ENCODE results near the gene ALK.

The ALK gene

DNA sequence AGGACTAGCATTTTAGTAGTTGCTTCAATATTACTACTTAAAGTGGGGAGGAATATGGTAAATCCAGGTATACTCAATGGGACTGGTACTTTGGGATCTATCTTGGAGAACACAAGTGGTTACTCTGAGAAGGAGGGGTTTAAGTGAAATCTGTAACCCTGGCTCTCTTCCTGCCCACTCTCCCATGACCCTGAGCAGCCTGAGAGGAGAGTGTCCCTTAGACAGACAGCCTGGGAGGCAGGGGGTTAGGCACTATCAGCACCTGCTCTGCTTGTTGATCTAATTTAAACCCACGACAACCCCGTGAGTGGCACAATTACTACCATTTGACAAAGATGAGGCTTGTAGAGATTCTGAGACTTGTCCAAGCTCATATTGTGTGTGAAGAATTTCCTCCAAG lies 395.5 kb downstream of the ALK start:
- no peak for FAIRE-seq

DNA sequence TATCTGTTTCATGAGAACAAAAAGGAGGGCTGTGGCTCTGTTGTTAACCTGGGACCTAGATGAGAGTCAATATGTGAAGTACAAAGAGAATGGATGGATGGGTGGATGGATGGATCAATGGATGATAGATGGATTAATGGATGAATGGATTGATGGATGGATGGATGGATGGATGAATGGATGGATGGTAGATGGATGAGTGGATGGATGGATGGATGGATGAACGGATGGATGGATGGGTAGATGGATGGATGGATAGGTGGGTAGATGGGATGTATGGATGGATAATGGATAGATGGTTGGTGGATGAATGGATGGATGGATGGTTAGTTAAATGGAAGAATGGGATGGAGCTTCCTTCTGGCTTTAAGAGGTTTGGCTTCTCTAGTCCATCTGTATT lies 396.7 kb downstream of the ALK start:
- no peak for FAIRE-seq

DNA sequence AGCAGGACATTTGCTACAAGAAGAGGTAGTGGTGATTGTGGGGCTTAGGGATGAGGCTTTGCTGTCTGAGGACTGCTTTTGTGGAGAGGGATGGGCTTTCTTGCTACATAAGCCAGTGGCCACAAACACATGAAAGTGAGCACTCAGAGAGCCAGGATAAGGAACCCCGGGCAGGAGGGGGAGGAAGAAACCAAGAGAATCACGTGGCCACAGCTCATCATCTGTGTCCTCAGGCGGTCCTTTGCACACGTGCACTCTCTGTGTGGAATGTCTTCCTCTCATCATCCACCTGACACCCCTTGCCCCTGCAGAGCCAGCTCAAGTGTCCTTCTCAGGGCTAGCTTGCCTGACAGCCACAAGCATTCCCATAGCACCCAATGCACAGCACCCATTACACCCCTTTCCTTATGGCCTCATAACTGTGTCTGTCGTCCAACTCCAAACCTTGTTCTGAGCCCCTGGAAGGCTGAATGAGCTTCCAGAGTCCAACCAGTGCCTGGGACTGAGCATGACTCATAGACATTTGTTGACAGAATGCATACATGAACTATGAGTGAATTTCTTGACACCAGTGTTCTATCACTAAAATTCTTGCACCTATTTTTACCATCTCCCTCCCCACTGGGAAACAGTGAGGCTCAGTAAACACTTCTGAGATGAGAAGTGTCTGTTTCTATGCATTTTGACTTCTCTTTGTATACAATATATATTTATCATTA lies 398.3 kb downstream of the ALK start:
- no peak for FAIRE-seq

DNA sequence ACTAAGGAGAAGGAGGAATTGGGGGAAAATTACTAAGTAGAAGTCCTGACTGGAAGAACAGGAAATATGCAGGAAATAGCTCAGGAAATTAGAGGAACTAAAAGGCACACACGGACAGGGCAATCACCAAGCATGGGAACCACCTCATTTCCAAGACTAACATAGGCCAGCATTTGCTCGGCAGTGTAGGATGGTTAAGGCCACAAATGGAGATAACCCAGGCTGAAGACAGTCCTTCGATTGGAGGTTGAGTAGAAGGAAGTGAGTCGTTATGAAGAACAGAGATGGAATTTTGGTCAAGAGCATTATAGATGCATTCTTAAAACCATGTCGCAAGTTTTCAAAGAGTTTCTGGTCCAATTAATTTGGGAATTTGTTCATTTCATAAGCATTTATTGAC lies 401.4 kb downstream of the ALK start:
- FAIRE-seq, result no peak

DNA sequence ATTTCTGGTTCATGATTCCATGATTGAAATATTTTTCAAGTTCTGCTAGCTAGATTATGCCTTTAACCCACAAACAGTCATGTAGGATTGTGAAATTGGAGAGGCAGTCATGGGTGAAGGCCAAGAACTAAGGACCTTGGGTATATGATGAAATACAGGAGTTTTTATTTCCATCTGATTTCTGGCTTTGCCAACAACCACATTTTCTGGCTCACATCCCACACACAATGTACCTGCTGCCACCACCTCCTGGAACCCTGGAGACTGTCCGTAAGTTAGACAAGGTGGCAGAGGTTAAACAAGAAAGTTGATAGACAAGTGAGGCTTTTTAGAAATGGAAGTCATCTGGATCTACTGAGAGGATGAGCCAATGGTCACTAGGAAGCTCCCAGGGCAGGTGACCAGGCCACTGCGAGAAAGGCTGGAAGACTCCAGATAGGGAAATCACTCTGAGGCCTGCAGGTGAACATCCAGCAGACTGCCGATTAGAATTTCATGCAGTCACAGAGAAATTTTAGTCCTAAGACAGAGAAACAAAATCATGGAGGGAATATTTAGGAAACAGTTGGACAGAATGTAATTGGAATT lies 402.0 kb downstream of the ALK start:
- no peak for FAIRE-seq

DNA sequence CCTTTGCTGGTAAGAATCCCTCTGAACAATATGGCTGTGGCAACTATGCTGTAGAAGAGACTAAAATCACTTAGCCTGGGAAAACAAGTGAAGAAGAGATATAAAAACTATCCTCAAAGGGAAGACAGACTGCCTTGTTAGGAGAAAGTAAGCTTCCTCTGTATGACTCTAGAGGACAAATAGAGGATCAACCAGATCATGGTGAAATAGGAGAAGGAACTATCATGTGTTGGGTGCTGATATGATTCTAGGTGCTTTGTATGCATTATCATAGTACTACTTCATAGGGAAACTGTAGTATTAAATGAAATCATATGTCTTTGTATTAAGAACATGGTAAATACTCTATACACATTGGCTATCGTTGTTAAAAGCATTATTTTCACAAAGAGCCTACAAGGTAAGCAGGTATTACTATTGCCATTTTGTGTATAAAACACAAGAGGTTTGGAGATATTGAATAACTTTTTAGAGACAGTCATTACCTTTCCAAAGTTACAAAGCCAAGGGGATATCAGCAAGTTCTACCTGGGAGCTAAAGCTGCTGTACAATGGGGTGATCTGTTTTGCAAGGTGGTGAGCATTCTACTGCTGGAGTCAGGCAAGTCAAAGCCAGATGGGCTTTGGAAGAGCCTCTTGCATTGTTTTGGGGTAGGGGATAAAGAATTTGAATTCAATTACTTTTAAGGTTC lies 402.6 kb downstream of the ALK start:
- FAIRE-seq, result no peak

DNA sequence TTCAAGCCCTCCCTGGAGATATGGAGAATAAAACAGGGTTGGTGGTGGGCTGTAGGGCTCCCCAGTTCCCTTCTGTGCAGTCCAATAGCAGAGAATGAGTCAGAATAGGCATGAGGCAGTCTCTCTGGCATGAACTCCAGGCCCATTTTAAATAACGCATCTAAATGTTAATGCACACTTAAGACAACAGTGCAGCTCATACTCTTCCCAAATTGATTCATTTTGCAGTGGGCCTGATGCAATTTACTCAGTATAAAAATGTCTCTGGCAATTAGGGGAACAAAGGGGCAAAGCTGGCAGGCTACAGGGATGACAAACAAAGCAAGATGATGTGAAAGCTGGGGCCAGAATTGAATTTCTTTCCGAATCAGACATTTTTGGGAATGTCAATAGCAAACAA lies 403.4 kb downstream of the ALK start:
- FAIRE-seq, result no peak

DNA sequence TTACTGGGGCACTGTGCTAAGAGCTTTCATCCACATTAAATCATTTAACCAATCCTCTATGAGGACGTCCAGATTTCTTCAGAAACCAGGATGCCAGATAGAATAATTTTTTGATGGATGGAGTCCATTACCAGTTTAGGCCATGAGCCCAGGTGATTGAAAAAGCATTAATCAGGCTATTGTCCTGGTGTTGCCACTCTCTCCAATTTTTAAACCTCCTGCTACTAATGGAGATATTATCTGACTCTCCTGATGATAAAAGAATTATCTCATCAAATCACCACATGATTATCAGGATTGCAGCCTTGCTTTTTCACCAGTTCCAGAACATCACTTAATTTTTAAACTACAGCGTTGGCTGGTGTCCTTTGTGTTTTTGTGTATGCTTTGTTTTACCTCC lies 404.0 kb downstream of the ALK start:
- FAIRE-seq, result no peak

DNA sequence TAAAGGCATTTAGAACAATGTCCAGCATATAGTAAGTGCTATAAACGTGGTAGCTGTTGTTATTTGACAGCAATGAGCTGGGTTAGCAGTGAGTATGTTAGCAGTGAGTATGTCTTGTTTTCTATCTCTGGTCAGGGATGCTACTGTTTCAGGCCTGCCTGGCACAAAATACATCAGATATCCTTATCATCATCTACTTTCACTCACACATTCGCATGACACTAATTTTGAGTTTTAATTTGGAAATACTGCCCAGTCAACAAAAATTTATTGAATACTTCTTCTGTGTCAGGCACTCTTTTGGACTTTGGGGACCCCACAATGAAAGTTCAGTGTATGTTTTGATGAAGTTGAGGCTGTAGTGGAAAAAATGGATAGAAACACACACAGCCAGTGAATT lies 404.6 kb downstream of the ALK start:
- no peak for FAIRE-seq

DNA sequence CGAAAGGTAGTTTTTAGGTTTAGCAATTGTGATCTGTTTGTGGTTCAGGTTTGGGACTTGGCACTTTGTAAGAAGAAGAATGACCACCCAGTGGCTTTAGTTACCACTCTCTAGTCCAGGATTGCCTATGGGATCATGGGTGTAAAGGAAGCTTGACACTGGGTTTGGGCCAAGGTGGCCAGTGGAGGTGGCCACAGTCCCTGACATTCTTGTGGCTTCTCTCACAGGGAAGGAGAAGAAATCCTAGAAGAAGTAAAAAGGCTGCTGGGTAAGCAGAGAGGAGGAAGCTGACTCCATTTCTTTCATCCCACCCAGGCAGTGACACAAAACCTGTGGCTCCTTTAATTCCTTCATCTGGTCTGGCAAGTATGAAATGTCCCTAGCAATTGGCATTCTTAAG lies 411.5 kb downstream of the ALK start:
- no peak for FAIRE-seq

DNA sequence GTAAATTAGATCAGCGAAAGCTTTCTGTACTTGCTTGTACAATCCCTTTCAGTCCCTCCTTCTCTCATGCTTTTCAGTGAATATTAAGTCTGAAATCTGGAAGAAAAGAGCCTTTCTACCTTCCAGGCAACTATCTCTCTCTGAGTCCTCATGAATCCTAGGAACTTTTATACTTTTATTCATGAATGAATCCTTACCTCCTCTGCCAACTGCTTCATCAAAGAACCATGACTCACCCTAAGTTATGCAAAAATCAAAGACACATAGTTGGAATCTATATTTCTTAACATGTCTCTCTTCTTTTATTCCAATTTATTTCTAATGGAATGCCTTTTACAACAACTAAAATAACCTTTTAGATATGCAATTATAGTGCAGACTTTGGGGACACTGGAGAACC lies 412.0 kb downstream of the ALK start:
- FAIRE-seq, result no peak

DNA sequence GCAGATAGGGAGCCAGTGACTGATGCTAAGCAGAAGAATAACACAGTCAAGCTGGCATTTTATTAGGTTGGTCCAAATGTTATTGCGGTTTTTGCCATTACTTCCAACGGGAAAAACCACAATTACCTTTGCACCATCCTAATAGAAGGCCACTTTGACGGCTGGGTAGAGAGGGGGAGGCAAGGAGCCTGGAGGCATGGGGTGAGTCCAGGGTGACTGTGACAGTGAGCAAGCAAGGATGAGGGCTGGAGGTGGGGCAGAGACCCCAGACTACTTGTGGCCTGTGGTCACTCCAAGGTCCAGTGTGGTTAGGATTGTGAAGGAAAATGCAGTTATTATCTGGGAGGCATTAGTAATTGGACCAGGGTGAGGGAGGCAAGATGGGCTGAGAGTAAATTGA lies 416.6 kb downstream of the ALK start:
- FAIRE-seq, result no peak

DNA sequence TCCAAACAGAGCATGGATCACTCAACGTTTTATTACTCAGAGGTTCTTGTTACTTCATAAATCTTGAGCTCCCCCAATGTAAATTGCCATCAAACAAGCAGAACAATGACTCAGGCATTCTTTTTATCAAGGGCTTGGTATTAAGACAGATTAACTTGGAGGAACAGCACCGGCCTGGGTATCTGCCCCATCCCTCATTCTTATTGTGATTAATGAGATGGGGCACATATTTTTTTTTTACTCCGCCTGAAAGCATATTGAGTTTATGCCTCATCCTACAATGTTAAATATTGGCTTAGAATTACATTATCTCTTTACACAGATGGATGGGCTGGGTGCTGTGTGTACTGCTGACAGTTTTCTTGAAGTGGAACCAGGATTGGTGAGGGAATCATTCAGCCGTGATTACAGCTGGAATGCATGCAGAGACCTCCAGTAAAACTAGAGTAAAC lies 418.9 kb downstream of the ALK start:
- FAIRE-seq, result no peak

DNA sequence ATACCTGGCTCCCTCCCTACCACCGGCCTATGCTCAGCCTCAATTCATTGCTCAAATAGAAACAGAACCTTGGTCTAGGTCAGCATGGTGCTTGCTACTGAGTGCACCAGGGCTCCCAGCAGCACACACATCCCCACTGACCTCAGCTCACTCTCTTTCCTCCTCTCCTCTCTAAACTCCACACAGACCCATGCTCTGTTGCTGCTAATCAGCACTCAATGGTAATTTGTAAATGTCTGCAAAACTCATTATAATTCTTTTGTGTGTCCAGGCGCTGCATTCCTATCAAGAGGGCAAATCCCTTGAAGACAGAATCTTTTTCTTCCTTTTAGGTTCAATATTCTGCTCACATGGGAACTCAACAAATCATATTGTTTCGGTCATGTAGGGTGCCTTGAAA lies 424.0 kb downstream of the ALK start:
- FAIRE-seq, result no peak

DNA sequence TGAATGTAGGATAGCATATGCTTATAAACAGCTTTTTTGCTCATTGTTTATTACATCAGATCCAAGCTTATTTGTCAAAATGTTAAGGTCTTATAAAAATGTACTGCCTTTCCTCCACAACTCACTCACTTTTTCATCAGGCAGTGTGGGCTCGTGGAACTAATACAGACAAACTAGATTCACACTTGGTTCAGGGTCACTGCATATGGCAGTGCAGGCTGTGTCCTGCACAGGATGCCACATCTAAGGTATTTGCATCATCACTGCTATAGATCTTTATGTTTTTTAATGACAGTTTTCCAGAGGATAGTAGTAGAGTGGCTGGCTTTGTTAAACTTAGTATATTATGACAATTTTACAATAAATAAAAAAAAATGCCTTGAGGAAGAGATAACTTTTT lies 425.2 kb downstream of the ALK start:
- FAIRE-seq, result no peak

DNA sequence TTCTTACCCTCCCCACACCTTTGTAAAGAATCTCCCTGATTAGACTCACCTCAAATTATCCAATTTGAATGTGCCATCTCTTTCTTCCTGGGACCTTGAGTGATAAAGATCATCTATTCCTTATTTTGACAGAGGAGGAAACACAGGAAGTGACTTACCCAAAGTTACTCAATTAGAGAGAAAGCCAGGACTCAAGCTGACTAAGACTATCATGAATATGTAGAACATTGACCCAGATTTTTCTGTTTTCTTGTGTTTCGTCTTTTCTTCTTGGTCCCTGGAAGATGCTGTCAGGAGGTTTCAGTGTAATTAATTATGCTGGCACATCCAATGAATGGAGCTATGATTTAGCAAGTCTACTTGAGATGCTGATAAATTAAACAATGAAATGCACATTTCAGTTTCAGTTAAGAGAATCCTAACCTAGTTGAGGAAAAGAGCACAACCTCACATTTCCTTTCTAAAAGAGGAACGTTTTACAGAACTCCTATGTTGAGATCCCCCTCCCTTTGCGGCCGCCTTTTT lies 425.8 kb downstream of the ALK start:
- FAIRE-seq, result no peak

DNA sequence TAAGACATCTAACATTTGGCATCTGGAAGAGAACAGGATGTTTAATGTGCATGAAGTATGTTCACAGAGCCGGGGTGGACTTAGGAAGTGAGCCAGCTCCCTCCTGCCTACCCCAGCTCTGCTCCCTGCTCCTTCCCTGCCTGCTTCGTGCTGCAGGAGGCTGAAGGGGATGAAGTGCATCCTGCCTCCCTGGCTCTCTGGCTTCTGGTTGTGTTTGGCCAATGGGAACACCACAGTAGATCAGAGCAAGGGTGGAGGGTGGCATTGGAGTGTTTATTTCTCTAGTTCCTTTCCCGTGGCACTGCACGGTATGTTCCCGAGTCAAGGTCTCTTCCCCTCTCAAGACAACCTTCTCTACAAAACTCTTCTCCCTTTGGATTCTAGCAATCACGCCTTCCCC lies 426.3 kb downstream of the ALK start:
- no peak for FAIRE-seq

DNA sequence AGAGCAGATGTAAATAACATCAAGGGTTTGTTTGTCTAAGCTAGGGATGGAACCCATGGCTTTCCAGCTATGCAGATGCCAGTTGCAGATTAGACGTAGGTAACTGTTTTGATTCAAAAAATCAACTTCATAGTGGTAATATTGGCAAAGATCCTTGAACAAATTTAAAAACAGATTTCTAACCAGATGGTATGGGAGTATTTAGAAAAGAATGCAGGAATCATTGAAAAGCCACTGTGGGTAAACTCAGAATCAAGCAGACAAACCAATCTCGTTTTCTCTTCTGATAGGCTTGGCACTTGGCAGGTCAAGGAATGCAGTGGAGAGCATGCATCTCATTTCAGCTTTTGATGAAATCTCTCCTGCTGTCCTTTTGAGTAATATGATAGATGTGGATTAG lies 428.7 kb downstream of the ALK start:
- no peak for FAIRE-seq

DNA sequence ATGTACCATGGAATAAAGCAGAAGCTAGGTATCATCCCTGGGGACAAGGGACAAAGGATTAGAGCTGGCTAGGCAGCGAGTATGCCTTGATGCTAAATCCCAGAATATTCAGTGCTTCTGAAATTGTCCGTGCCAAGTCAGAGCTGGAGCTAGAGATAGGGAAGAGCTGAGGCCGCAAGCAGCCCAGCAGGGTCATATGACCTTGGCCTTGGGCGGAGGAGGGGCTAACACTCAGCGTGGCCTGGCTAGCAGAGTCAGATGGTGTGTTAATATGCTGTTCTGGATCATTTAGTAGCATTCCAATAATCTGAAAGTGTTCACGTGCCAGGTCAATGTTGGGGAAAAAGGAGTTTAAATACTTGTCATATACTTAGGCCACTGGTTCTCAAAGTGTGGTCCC lies 431.3 kb downstream of the ALK start:
- FAIRE-seq, result no peak

DNA sequence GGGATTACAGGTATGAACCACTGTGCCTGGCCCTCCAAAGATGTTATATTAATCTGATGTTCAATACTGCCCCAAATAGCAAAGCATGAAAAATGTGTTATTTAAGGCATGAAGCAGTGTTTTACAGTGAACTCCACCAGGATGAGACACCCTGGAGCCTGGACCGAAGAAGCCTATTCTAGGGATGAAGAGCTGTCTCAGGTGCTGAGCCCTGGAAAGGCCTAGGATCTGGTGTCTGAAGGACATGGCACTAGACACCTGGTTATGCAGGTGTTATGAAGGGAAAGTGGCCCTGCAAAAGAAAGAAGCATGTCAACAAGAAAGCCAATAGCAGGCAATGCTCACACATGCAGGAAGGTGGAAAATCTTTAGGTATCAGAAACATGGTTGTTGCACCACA lies 431.8 kb downstream of the ALK start:
- no peak for FAIRE-seq

DNA sequence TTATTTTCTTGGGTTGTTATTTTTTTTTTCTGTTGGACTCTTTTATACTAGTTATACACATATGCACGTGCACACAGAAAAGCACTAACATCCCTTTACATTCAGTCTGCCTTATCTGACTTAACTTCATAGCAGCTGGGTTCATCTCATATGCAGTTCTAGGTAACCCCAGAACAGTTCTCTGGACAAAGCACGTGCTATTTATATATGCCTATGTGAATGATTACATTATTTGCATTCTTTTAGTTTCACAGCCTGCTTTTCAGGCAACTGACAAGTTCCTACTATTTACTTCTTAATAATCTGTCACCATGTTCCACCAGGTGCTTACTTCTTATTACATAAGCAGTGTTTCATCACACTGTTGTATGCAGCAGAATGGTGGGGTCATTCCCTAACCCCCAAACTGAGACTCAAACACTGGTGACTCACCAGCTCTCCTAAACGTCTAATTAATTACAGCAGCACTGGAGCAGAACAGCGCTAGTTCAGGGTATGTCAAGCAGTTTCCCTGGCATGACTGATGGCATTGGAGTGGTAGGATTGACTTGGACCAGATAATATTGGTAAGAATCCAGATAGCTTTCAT lies 433.3 kb downstream of the ALK start:
- FAIRE-seq, result no peak

DNA sequence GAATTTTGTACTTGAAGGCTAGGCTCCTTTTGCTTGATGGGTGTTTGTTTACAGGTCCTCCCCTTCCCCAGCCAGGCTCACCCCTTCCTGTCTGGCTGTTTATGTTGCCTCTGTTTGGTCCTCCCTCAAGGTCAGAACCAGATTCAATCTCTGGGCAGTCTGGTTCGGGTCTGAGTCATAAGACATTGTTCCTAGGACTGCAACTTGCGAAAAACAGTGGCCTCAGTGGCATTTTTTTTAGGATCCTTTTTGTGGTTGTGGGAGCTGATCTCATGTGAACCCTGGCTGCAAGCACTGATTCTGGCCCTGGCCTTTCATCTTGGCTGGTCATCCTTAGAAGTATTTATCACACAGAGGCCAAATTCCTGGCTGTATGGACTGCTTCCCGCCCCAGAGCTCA lies 435.8 kb downstream of the ALK start:
- FAIRE-seq, result no peak

DNA sequence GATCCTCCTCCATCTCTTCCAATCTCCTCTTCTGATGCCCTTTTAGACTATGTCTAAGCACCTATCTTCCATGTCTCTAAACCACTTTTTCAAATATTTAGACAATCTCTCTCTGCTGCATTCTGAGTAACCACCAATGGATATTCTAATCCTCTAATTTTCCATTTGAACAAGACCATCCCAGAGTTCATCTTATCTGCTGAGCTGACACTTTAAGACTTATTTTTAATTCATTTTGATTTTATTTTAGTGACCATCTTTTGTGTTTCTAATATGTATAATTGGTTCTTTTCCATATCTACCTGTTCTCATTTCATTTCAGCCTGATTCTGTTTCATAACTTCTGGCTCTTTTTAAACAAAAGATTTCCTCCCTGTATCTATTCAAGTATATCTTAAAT lies 436.3 kb downstream of the ALK start:
- no peak for FAIRE-seq

DNA sequence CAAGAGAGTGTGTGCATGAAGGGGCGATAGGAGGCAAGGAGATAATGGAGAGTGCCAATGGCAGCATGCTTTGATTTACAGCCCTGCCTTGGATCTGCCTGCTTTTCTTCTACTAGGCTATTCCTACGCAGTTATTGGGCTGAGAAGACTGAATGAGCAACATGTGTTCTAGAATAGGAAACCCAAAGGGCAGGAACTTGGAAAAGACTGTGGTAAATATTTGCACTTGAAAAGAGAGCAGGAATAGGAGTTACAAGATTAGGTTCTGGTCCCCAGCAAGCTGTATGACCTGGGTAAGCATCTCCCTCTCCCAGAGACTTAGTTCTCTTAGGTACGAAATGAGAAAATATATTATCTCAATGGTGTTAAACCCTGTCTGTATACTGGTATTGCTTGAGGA lies 438.5 kb downstream of the ALK start:
- FAIRE-seq, result no peak

All from A204.1 (cell line).